ENCODE data around the gene RYR1.
"Not testable (repeated sequence)": the region's sequence is repeated elsewhere in the genome, so short reads cannot be mapped to it uniquely, and the experiment has no call there.

RYR1 gene

GRCh38 chr19:38495375-38495774 lies 61.9 kb downstream of the RYR1 start:
- DNase-seq: not testable (repeated sequence)

- no peak for DNase-seq
Observed at GRCh38 chr19:38496116-38496515, 62.6 kb downstream of the RYR1 start.

- DNase-seq: no peak
Observed at GRCh38 chr19:38496603-38497487, 63.4 kb downstream of the RYR1 start.

- DNase-seq: no peak
Observed at GRCh38 chr19:38497907-38498306, 64.4 kb downstream of the RYR1 start.

- DNase-seq: no peak
Observed at GRCh38 chr19:38499532-38499931, 66.0 kb downstream of the RYR1 start.

GRCh38 chr19:38500450-38500849 lies 67.0 kb downstream of the RYR1 start:
- DNase-seq: no peak

- DNase-seq: no peak
Observed at GRCh38 chr19:38502410-38503076, 69.1 kb downstream of the RYR1 start.

- no peak for DNase-seq
Observed at GRCh38 chr19:38503077-38503410, 69.6 kb downstream of the RYR1 start.

GRCh38 chr19:38505958-38506357 lies 72.5 kb downstream of the RYR1 start:
- no peak for DNase-seq

GRCh38 chr19:38506375-38506722 lies 72.9 kb downstream of the RYR1 start:
- no peak for DNase-seq

- no peak for DNase-seq
Observed at GRCh38 chr19:38506723-38507550, 73.4 kb downstream of the RYR1 start.

GRCh38 chr19:38507551-38508127 lies 74.1 kb downstream of the RYR1 start:
- no peak for DNase-seq

- DNase-seq: no peak
Observed at GRCh38 chr19:38508507-38508906, 75.0 kb downstream of the RYR1 start.

GRCh38 chr19:38509027-38509426 lies 75.5 kb downstream of the RYR1 start:
- no peak for DNase-seq

- DNase-seq: no peak
Observed at GRCh38 chr19:38511074-38511708, 77.7 kb downstream of the RYR1 start.

GRCh38 chr19:38512277-38512676 lies 78.8 kb downstream of the RYR1 start:
- DNase-seq: no peak

- DNase-seq: not testable (repeated sequence)
Observed at GRCh38 chr19:38513156-38513555, 79.7 kb downstream of the RYR1 start.

- no peak for DNase-seq
Observed at GRCh38 chr19:38513762-38514167, 80.3 kb downstream of the RYR1 start.

- DNase-seq: no peak
Observed at GRCh38 chr19:38514812-38515633, 81.5 kb downstream of the RYR1 start.

GRCh38 chr19:38515896-38516295 lies 82.4 kb downstream of the RYR1 start:
- no peak for DNase-seq

- no peak for DNase-seq
Observed at GRCh38 chr19:38516802-38517201, 83.3 kb downstream of the RYR1 start.

- DNase-seq: no peak
Observed at GRCh38 chr19:38517321-38517720, 83.8 kb downstream of the RYR1 start.
